Measurements from ENCODE around the gene UNC5C. TPM values are rescaled to one million over a fixed set of nuclear protein-coding genes. Genes with fewer than 3 reads are reported as not detected.
"Not testable (repeated sequence)": the region's sequence is repeated elsewhere in the genome, so short reads cannot be mapped to it uniquely, and the experiment has no call there.

UNC5C gene
- total and polyA plus RNA-seq, 3 donors from 2014 or later: 6.8 to 22.8 (median 20.5) TPM

DNA sequence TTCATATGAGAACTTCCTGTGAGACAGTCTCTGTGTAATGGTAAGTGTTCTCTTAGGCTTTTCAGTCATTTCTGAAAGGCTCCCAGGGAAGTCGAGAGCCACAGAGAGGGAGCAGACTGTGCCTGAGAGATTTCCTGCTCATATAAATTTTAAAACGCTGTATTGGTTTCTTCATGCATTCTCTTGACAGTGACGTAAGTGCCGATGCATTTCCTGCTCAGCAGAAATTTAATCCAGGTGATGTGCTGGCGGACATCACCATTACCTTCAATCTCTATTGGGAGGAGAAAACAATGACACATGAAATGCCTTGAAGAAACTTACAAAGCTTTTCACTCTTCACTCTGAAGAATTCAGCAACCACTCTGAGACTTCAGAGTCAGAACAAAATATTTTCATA is 407.4 kb downstream of the UNC5C start:
- H3K27me3 ChIP-seq: no peaks in the 10 kb centered on the region
- H3K36me3 ChIP-seq (ENCODE audit: low read depth, missing control alignments): no peaks in the 10 kb centered on the region
- TF ChIP-seq, protein P1, sequence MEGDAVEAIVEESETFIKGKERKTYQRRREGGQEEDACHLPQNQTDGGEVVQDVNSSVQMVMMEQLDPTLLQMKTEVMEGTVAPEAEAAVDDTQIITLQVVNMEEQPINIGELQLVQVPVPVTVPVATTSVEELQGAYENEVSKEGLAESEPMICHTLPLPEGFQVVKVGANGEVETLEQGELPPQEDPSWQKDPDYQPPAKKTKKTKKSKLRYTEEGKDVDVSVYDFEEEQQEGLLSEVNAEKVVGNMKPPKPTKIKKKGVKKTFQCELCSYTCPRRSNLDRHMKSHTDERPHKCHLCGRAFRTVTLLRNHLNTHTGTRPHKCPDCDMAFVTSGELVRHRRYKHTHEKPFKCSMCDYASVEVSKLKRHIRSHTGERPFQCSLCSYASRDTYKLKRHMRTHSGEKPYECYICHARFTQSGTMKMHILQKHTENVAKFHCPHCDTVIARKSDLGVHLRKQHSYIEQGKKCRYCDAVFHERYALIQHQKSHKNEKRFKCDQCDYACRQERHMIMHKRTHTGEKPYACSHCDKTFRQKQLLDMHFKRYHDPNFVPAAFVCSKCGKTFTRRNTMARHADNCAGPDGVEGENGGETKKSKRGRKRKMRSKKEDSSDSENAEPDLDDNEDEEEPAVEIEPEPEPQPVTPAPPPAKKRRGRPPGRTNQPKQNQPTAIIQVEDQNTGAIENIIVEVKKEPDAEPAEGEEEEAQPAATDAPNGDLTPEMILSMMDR (IDR thresholded peaks at IDR 0.05): no peak
- no peak for TF ChIP-seq POLR2A (IDR thresholded peaks at IDR 0.05)
- no peak overlapping the region for H3K27ac ChIP-seq
- DNase-seq: no peak
- 85 to 89% methylated on average over 5 of the region's 5 CpGs for WGBS, 2 donors
- intact Hi-C loops (cut with DNase I; ENCODE audit: low total_unique reads): no loop called here
- H3K4me3 ChIP-seq: no peak overlapping the region
- no peaks in the 10 kb centered on the region for H3K4me1 ChIP-seq
- H3K9me3 ChIP-seq: no peaks in the 10 kb centered on the region

GRCh38 chr4:95139424-95139823 is 409.3 kb downstream of the UNC5C start:
- H3K36me3 ChIP-seq (ENCODE audit: low read depth, missing control alignments); H3K4me1 ChIP-seq; H3K4me3 ChIP-seq; H3K9me3 ChIP-seq; DNase-seq; intact Hi-C loops (cut with DNase I; ENCODE audit: low total_unique reads); H3K27me3 ChIP-seq; H3K27ac ChIP-seq: not testable (repeated sequence)
- WGBS, 2 donors: 93 to 96% methylated on average over 14 of the region's 14 CpGs

DNA sequence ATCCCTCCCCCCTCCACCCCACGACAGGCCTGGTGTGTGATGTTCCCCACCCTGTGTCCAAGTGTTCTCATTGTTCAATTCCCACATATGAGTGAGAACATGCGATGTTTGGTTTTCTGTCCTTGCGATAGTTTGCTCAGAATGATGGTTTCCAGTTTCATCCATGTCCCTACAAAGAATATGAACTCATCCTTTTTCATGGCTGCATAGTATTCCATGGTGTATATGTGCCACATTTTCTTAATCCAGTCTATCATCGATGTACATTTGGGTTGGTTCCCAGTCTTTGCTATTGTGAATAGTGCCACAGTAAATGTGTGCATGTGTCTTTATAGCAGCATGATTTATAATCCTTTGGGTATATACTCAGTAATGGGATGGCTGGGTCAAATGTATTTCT is 414.8 kb downstream of the UNC5C start:
- WGBS, 2 donors: 95 to 99% methylated on average over 4 of the region's 4 CpGs
- H3K27me3 ChIP-seq; intact Hi-C loops (cut with DNase I; ENCODE audit: low total_unique reads); H3K27ac ChIP-seq; H3K4me1 ChIP-seq; DNase-seq; H3K4me3 ChIP-seq; H3K9me3 ChIP-seq; H3K36me3 ChIP-seq (ENCODE audit: low read depth, missing control alignments): not testable (repeated sequence)

DNA sequence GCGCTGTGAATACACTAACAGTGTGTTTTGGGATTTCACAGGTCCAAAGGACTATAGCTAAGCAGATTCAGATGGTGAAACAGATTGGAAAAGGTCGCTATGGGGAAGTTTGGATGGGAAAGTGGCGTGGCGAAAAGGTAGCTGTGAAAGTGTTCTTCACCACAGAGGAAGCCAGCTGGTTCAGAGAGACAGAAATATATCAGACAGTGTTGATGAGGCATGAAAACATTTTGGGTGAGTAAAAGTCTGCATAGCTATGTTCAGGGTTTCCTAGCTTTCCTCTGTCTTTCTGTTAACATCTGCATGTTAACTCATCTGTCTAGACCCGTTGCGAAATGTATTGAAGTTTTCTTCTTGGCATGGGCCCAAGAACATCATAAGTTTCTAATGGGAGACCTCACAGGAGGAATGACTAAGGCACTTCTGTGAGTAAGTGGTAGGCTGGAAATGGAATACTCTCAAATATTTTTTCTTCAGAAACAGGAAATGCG is 418.9 kb downstream of the UNC5C start:
- Histone ChIP-seq H3K27me3 (no peaks in the 10 kb centered on the region), H3K4me1 (no peaks in the 10 kb centered on the region), H3K27ac (no peak overlapping the region), H3K4me3 (no peak overlapping the region), H3K36me3 (ENCODE audit: low read depth, missing control alignments) (no peaks in the 10 kb centered on the region), H3K9me3 (no peaks in the 10 kb centered on the region)
- 65 to 67% methylated on average over 7 of the region's 7 CpGs for WGBS, 2 donors
- no peak for DNase-seq
- intact Hi-C loops (cut with DNase I; ENCODE audit: low total_unique reads): no loop called here
- TF ChIP-seq, protein P1 (IDR thresholded peaks at IDR 0.05): no peak
- TF ChIP-seq POLR2A (IDR thresholded peaks at IDR 0.05): no peak

DNA sequence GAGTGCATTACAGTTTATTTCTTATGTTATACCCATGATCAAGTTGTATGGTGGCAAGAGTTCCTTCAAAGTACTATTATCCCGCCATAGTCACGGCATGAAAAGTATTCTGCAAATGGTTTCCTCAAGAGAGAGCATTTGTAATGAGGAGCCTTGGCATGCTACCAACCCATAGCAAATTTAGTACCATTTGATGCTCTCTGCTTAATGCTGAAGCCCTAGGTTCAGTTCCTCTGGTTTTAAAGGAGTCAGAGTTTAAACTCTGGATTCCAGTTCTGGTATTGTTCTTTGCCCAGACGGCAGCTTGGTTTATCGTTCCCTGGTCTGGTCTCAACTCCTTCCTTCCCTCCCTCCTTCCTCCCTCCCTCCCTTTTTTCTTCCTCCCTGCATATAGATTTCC is 419.7 kb downstream of the UNC5C start:
- H3K9me3 ChIP-seq: no peaks in the 10 kb centered on the region
- H3K36me3 ChIP-seq (ENCODE audit: low read depth, missing control alignments): no peaks in the 10 kb centered on the region
- H3K27ac ChIP-seq: no peak overlapping the region
- 79 to 82% methylated on average over 4 of the region's 4 CpGs for WGBS, 2 donors
- H3K4me1 ChIP-seq: no peaks in the 10 kb centered on the region
- intact Hi-C loops (cut with DNase I; ENCODE audit: low total_unique reads): no loop called here
- no peaks in the 10 kb centered on the region for H3K27me3 ChIP-seq
- TF ChIP-seq, protein P1 (IDR thresholded peaks at IDR 0.05): no peak
- H3K4me3 ChIP-seq: no peak overlapping the region
- no peak for DNase-seq

- peak; percentile 47 for DNase-seq
- Histone ChIP-seq H3K27ac (no peak overlapping the region), H3K4me1 (no peaks in the 10 kb centered on the region), H3K9me3 (no peaks in the 10 kb centered on the region), H3K4me3 (no peak overlapping the region), H3K27me3 (no peaks in the 10 kb centered on the region), H3K36me3 (ENCODE audit: low read depth, missing control alignments) (no peaks in the 10 kb centered on the region)
- intact Hi-C loops (cut with DNase I; ENCODE audit: low total_unique reads): no loop called here
- WGBS, 2 donors: 57 to 60% methylated on average over 4 of the region's 4 CpGs
- TF ChIP-seq, protein P1 (IDR thresholded peaks at IDR 0.05): peak in 2 of 3 experiments; percentile 22 to 38
- no peak for TF ChIP-seq POLR2A (IDR thresholded peaks at IDR 0.05)
Measured at GRCh38 chr4:95124906-95125504, 423.8 kb downstream of the UNC5C start.
